ENCODE results near the gene CYCS. TPM values are rescaled to one million over a fixed set of nuclear protein-coding genes. Genes with fewer than 3 reads are reported as not detected.
A peak's percentile ranks its signal among the peaks of the same experiment; 100 is the strongest.

The CYCS gene
- total and polyA plus RNA-seq, 10 donors: 18.6 to 83.6 (median 51.0) TPM

DNA sequence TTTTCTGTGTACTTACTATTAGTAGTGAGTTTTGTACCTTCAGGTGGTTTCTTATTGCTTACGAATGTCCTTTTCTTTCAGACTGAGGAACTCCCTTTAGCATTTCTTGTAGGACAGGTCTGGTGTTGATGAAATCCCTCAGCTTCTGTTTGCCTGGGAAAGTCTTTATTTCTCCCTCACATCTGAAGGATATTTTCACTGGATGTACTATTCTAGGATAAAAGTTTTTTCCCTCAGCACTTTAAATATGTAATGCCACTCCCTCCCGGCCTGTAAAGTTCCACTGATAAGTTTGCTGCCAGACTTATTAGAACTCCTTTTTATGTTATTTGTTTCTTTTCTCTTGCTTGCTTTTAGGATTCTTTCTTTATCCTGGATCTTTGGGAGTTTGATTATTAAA lies 1.7 kb upstream of the CYCS start:
- TF ChIP-seq POLR2AphosphoS5 (IDR thresholded peaks at IDR 0.05) (no peak), CTCF (IDR thresholded peaks at IDR 0.05 in 8 of 11, conservative IDR thresholded peaks at IDR 0.05 in 3 of 11) (no peak), POLR2A (IDR thresholded peaks at IDR 0.05) (no peak)
- H3K27me3 ChIP-seq (replicated peaks in 1 of 7): no peaks in the 10 kb centered on the region
- H3K4me1 ChIP-seq: peaks cover 8 to 32% (median 13%) of the 10 kb centered on the region in 6 donors
- WGBS, 5 donors: 87 to 98% (median 95%) methylated on average over 2 of the region's 2 CpGs
- H3K36me3 ChIP-seq: peaks cover 0 to 21% (median 13%) of the 10 kb centered on the region in 6 donors
- H3K4me3 ChIP-seq: no peak overlapping the region
- no peaks in the 10 kb centered on the region for H3K9me3 ChIP-seq
- DNase-seq: no peak
- H3K27ac ChIP-seq: no peak overlapping the region
- intact Hi-C loops (cut with DNase I; ENCODE audit: low total_unique reads): no loop called here

DNA sequence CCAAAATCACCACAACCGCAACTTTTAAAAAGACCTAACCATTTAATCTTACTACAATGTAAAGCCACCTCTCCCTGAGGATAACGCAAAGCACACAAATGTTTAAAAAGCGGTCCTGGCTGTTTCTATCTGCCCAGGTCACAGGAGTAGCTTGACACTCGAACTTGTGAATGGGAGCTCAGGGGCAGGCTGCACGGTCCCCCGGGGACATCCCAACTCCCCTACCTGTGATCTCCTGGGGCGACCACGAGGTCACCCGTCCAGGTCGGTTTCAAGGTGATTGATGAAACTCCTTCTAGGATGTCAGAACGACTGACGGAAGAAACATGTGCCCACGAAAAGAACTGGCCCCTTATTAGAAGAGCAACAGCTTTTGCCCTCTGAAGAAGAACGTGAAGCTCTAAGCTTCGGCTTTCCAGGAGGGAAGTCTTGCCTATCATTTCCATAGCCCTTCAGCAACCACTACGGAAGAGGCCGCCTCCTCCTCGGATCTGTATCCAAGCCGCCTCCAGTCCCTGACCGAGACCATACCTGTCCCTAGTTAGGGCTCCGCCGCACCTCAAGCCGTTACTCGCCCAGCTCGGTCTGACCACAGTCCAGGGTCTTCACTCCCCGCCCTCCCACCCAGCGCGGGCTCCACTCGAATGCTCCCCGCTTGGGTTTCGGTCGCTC lies 459 bp downstream of the CYCS start:
- TF ChIP-seq CTCF (IDR thresholded peaks at IDR 0.05 in 8 of 11, conservative IDR thresholded peaks at IDR 0.05 in 3 of 11) (no peak), POLR2A (IDR thresholded peaks at IDR 0.05) (no peak), POLR2AphosphoS5 (IDR thresholded peaks at IDR 0.05) (no peak)
- Histone ChIP-seq H3K27me3 (replicated peaks in 1 of 7) (no peaks in the 10 kb centered on the region), H3K36me3 (peaks cover 0 to 43% (median 29%) of the 10 kb centered on the region in 6 donors), H3K4me1 (peaks cover 8 to 37% (median 13%) of the 10 kb centered on the region in 6 donors), H3K9me3 (no peaks in the 10 kb centered on the region), H3K4me3 (peak overlapping the region; percentile 53 to 81 (median 68)), H3K27ac (peak overlapping the region; percentile 93 to 99 (median 97))
- WGBS, 5 donors: 0 to 1% (median 0%) methylated on average over 13 to 32 of the region's 32 CpGs
- intact Hi-C loops (cut with DNase I; ENCODE audit: low total_unique reads): no loop called here
- DNase-seq: peak; percentile 81

- DNase-seq: no peak
- no peak overlapping the region for H3K27ac ChIP-seq
- H3K4me3 ChIP-seq: no peak overlapping the region
- H3K27me3 ChIP-seq (replicated peaks in 1 of 7): no peaks in the 10 kb centered on the region
- peaks cover 0 to 52% (median 29%) of the 10 kb centered on the region in 6 donors for H3K36me3 ChIP-seq
- intact Hi-C loops (cut with DNase I; ENCODE audit: low total_unique reads): no loop called here
- TF ChIP-seq POLR2A (IDR thresholded peaks at IDR 0.05) (no peak), CTCF (IDR thresholded peaks at IDR 0.05 in 8 of 11, conservative IDR thresholded peaks at IDR 0.05 in 3 of 11) (no peak), POLR2AphosphoS5 (IDR thresholded peaks at IDR 0.05) (no peak)
- H3K9me3 ChIP-seq: no peaks in the 10 kb centered on the region
- H3K4me1 ChIP-seq: peaks cover 8 to 54% (median 25%) of the 10 kb centered on the region in 6 donors
Observed at GRCh38 chr7:25122373-25122772, 2.7 kb downstream of the CYCS start.

DNA sequence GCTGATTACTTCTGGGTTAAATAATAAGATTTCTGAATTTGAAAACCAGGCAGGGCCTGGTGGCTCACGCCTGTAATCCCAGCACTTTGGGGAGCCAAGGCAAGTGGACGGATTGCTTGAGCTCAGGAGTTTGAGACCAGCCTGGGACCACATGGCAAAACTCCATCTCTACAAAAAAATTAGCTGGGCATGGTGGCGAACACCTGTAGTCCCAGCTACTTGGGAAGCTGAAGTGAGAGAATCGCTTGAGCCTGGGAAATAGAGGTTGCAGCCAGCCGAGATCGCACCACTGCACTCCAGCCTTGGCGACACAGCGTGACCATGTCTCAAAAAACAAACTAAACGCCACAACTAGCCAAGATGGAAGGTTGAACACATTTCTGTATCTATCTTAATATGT lies 3.5 kb downstream of the CYCS start:
- H3K9me3 ChIP-seq: no peaks in the 10 kb centered on the region
- H3K4me3 ChIP-seq: no peak overlapping the region
- TF ChIP-seq CTCF (IDR thresholded peaks at IDR 0.05 in 8 of 11, conservative IDR thresholded peaks at IDR 0.05 in 3 of 11) (no peak), POLR2A (IDR thresholded peaks at IDR 0.05) (no peak), POLR2AphosphoS5 (IDR thresholded peaks at IDR 0.05) (no peak)
- no peaks in the 10 kb centered on the region for H3K27me3 ChIP-seq (replicated peaks in 1 of 7)
- peaks cover 0 to 52% (median 29%) of the 10 kb centered on the region in 6 donors for H3K36me3 ChIP-seq
- peaks cover 8 to 61% (median 31%) of the 10 kb centered on the region in 6 donors for H3K4me1 ChIP-seq
- intact Hi-C loops (cut with DNase I; ENCODE audit: low total_unique reads): no loop called here
- WGBS, 5 donors: 96 to 97% (median 96%) methylated on average over 9 of the region's 9 CpGs
- H3K27ac ChIP-seq: no peak overlapping the region
- DNase-seq: no peak
